HG03103 (cell line): ENCODE measurements around the gene CD177.
"Not testable (repeated sequence)": the region's sequence is repeated elsewhere in the genome, so short reads cannot be mapped to it uniquely, and the experiment has no call there.

Experiments used
- ATAC-seq: cut with Tn5 transposase; IDR thresholded peaks from one replicate; pipeline ENCODE4 v1.9.1; 2021; ENCODE audit warnings: low read depth; ENCODE audit not compliant: unreplicated experiment

Gene CD177

GRCh38 chr19:43353606-43354304 lies at the start of gene CD177:
Gene CD177, plus strand, starts transcription at chr19:43353686. Its CDS starts 29 bp downstream, at chr19:43353715.
- no peak for ATAC-seq

GRCh38 chr19:43305642-43306041 lies 47.8 kb upstream of the CD177 start:
- no peak for ATAC-seq

DNA sequence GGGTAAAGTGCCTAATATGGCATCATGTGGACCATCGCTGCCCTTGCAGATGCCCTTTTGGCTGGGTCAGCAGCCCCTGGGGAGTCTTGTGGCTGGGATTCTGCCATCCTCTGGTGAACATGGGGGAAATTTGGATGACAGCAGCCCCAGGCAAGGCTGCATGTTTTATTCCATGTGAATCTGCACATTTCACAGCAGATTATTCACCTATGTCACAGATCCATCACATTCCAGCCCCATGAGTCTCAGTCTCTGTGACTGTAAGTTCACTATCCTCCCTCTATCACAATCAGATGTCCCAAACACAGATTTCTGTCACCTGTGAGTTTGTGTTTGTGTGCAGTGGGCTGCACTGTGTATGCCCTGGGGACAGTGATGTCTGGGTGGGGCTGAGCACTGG lies 47.4 kb upstream of the CD177 start:
- ATAC-seq, result no peak

- no peak for ATAC-seq
These were observed 45.2 kb upstream of the CD177 start for GRCh38 chr19:43308244-43308815.

- ATAC-seq, result no peak
These were observed 44.0 kb upstream of the CD177 start for GRCh38 chr19:43309466-43309865.

GRCh38 chr19:43310221-43310620 lies 43.3 kb upstream of the CD177 start:
- no peak for ATAC-seq

DNA sequence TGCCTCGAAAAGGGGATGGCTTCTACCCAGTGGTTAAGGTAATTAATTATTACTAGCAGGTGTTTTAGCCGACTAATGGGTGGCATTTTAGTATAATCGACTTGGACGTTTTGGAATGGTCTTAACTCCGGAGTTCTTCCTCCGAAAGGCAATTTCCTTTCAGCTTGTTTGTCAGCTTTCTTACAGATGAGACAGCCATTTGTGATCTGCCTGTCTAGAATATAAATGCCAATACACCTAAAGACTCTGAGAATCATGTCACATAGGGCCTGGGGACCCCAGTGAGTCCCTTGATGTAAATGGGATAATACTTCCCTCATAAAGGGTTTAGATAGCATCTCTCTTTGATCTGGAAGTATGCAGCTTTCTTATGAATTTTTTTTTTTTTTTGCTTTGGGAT lies 42.2 kb upstream of the CD177 start:
- ATAC-seq, result no peak

- no peak for ATAC-seq
These were observed 41.8 kb upstream of the CD177 start for GRCh38 chr19:43311706-43312105.

DNA sequence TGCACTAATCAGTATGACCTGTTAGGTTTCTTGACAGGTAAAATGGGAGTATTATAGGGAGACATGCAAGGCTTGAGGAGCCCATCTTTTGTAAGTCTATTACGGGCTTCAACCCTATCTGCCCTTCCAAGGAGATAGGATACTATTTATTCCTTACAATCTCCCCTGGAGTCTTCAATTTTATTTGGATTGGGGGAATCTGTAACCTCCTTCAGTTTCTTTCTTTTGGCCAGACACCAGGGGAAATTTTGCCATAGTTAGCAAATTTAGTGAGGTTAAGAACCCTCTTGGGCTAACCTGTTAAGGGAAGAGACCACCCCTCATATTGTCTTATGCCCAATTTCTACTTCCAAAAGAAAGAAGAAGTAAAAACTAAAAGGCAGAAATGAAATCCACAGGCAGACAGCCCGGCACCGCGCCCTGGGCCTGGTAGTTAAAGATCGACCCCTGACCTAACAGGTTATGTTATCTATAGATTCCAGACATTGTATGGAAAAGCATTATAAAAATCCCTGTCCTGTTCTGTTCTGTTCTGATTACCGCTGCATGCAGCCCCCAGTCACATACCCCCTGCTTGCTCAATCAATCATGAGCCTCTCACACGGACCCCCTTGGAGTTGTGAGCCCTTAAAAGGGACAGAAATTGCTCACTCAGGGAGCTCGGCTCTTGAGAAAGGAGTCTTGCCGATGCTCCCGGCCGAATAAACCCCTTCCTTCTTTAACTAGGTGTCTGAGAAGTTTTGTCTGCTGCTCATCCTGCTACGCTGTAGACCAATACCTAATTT lies 39.6 kb upstream of the CD177 start:
- no peak for ATAC-seq

GRCh38 chr19:43315851-43316250 lies 37.6 kb upstream of the CD177 start:
- ATAC-seq, result no peak

GRCh38 chr19:43316591-43317319 lies 36.7 kb upstream of the CD177 start:
- no peak for ATAC-seq

DNA sequence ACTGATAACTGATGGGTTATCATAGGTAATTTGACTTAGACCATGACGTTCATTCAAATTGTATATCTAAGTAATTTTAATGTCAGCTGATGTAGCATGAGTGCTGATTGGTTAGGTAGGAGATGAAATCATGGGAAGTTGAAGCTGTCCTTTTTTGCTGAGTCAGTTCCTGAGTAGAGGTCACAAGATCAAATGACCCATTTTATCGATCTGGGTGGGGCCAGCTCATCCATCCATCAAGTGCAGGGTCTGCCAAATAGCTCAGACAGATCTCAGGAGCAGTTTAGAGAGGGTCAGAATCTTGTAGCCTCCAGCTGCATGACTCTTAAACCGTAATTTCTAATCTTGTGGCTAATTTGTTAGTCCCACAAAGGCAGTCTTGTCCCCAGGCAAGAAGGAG lies 35.3 kb upstream of the CD177 start:
- no peak for ATAC-seq

DNA sequence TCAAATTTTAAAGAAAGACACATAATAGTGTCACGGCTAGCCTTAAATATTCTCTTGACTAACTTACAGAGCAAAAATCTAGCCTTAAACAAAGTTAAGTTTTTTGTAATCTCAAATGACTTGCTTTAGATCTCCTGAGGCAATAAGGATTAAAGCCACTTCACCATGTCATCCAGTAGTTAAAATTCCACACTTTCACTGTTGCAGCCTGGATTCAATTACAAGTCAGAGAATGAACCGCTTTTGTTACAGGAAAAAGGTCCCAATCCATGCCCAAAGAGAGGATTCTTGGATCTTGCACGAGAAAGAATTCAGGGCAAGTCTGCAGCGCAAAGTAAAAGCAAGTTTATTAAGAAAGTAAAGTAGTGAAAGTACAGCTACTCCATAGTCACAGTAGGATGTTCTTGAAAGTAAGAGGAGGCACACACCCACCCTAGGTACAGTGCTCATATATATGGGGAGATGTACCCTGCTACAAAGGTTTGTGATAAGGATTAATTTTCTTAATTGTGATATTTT lies 34.6 kb upstream of the CD177 start:
- no peak for ATAC-seq

- ATAC-seq, result no peak
These were observed 32.9 kb upstream of the CD177 start for GRCh38 chr19:43320546-43320945.

- not testable (repeated sequence) for ATAC-seq
These were observed 26.7 kb upstream of the CD177 start for GRCh38 chr19:43326761-43327160.

- ATAC-seq, result not testable (repeated sequence)
These were observed 24.9 kb upstream of the CD177 start for GRCh38 chr19:43328561-43328960.

DNA sequence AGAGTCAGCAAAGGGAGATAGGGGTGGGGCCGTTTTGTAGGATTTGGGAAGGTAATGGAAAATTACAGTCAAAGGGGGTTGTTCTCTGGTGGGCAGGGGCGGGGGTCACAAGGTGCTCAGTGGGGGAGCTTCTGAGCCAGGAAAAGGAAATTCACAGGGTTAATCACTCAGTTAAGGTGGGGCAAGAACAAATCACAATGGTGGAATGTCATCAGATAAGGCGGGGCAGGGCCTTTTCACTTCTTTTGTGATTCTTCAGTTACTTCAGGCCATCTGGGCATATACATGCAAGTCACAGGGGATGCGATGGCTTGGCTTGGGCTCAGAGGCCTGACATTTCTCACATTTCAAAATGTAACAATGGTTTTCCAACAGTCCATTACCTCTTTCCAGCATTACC lies 24.4 kb upstream of the CD177 start:
- not testable (repeated sequence) for ATAC-seq

DNA sequence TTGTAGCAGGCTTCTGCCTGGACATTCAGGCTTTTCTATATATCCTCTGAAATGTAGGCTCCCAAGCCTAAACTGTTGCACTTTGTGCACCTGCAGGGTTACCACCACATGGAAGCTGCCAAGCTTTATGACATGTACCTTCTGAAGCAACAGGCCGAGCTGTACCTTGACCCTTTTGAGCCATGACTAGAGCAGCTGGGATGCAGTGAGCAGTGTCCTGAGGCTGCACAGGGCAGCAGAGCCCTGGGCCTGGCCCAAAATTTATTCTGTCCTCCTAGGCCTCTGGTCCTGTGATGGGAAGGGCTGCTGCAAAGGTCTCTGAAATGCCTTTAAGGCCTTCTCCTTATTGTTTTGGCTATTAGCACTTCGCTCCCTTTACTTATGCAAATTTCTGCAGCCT lies 23.5 kb upstream of the CD177 start:
- no peak for ATAC-seq

GRCh38 chr19:43330726-43331434 lies 22.6 kb upstream of the CD177 start:
- no peak for ATAC-seq

- no peak for ATAC-seq
These were observed 22.0 kb upstream of the CD177 start for GRCh38 chr19:43331435-43332010.
